Astrocyte (in vitro differentiated cells and primary cell): ENCODE measurements around the gene NCOA3.

Source experiments
- CTCF ChIP-seq: IDR thresholded peaks from 2 replicates; pipeline ENCODE4 v1.5.1; 2011; ENCODE audit warnings: low read depth, mild to moderate bottlenecking, inconsistent platforms, low read length, moderate library complexity; ENCODE audit not compliant: insufficient read depth
- EZH2 ChIP-seq: IDR thresholded peaks from 2 replicates; pipeline ENCODE4 v1.6.1; 2012; ENCODE audit warnings: mild to moderate bottlenecking, low read length, inconsistent platforms; ENCODE audit not compliant: insufficient read depth

GRCh38 chr20:47501116-47501481 lies 588 bp upstream of the NCOA3 start:
- TF ChIP-seq CTCF, result no peak
- TF ChIP-seq EZH2, result no peak
